K562 (cell line): ENCODE measurements around the gene SEC61G. TPM values are rescaled to one million over a fixed set of nuclear protein-coding genes. Genes with fewer than 3 reads are reported as not detected.

ENCODE experiments used
- BDP1 ChIP-seq: IDR thresholded peaks from 3 replicates; pipeline ENCODE4 v1.6.1; 2011; ENCODE audit not compliant: insufficient read length, insufficient read depth
- CHD4 ChIP-seq: fragments of 200-600 bp; sonication (generic); IDR thresholded peaks from 3 replicates; pipeline ENCODE4 v1.6.1; 2012; ENCODE audit warnings: low read depth, mild to moderate bottlenecking, mixed read lengths, low read length, inconsistent platforms; ENCODE audit not compliant: insufficient read depth, insufficient replicate concordance, poor library complexity, severe bottlenecking
- CSDE1 ChIP-seq, 2 experiments: fragments of 450-650 bp; IDR thresholded peaks; 2 replicates each; pipeline ENCODE4 v1.6.1; 2016; ENCODE audit warnings: mild to moderate bottlenecking in 1 of 2
- ETS2 ChIP-seq: IDR thresholded peaks from 2 replicates; pipeline ENCODE4 v1.6.1; 2016; ENCODE audit warnings: borderline replicate concordance, missing genetic modification characterization, mild to moderate bottlenecking, moderate library complexity, missing compliant biosample characterization; ENCODE audit not compliant: poor library complexity, severe bottlenecking
- GABPA ChIP-seq: fragments of 200-800 bp; sonication (Bioruptor generic); conservative IDR thresholded peaks from 2 replicates; pipeline ENCODE4 v1.6.1; 2016; ENCODE audit warnings: low read depth, missing genetic modification characterization, missing compliant biosample characterization
- MCM3 ChIP-seq: fragments of 450-650 bp; IDR thresholded peaks from 2 replicates; pipeline ENCODE4 v1.6.1; 2016
- NR3C1 ChIP-seq: sonication (generic); formaldehyde crosslinking; IDR thresholded peaks from 2 replicates; pipeline ENCODE4 v1.8.1; 2022; ENCODE audit warnings: missing genetic modification reagents
- POLR2A ChIP-seq: fragments of 450-650 bp; conservative IDR thresholded peaks from 2 replicates; pipeline ENCODE4 v1.6.1; 2016
- polyA plus RNA-seq, 8 experiments: library from polyadenylated mRNA; depleted of rRNA in 4 of 8; stranded (reverse) in 5 of 8; unstranded in 3 of 8; fragments of >200 nt; fragmentation: Nextera tagmentation in 2 of 8; fragmentation: Illumina TruSeq in 1 of 8; extraction: Ambion mirVana in 2 of 8; extraction: Trizol in 1 of 8; gene quantifications; 2 replicates each; pipeline versions ENCODE4 v1.2.1 to v1.2.3, GENCODE V29; 2011 to 2014; ENCODE audit warnings: inconsistent platforms in 1 of 8, missing spikeins in 1 of 8
- total RNA-seq, 7 experiments: library from RNA; depleted of rRNA in 6 of 7; stranded (reverse); fragments of >200 nt in 6 of 7; fragmentation: Illumina TruSeq in 2 of 7; extraction: Trizol in 2 of 7; gene quantifications; 2 replicates each; pipeline versions ENCODE4 v1.2.1 to v1.2.3, GENCODE V29; 2011 to 2021; ENCODE audit warnings: low replicate concordance in 1 of 7
- TF ChIP-seq, protein P1 (sequence below), 3 experiments: fragments of 200-800 bp in 1 of 3; sonication (Bioruptor generic) in 1 of 3; sonication (generic) in 1 of 3; formaldehyde crosslinking in 1 of 3; IDR thresholded peaks; 2 replicates each; pipeline versions ENCODE4 v1.6.1 to v1.8.0; 2016 to 2022; ENCODE audit warnings: mild to moderate bottlenecking in 2 of 3, missing compliant biosample characterization in 2 of 3, missing genetic modification characterization in 2 of 3, missing genetic modification reagents in 1 of 3
- TF ChIP-seq, protein P2 (sequence below): fragments of 450-650 bp; IDR thresholded peaks from 2 replicates; pipeline ENCODE4 v1.6.1; 2018; ENCODE audit warnings: mild to moderate bottlenecking, low read depth; ENCODE audit not compliant: partially characterized antibody

Gene SEC61G
- total and polyA plus RNA-seq, 9 of the 15 experiments (the other 6 are each of a cell fraction or from before 2014, with no cell fraction given), result 138 to 565 (median 223) TPM

DNA sequence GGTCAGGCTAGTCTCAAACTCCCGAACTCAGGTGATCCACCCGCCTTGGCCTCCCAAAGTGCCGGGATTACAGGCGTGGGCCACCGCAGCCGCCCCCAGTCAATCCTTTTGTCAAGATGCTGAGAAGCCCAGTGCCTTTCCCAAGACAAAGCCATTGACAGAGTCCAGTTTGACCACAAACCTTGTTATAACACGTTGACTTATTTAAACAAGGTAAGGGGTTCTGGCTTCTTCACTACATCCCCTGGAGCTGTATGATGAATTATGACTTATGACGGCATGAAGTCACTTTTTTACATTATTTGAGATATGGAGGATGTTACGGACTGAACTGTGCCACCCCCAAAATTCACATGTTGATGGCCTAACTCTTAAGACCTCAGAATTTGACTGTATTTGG, 5.8 kb upstream of the SEC61G start (continued):
- TF ChIP-seq MCM3 (no peak), ETS2 (tag) (no peak), CHD4 (no peak), GABPA (tag) (no peak), NR3C1 (CRISPR knock-in tag) (no peak), CSDE1 (IDR thresholded peaks at IDR 0.05) (no peak), POLR2A (no peak), BDP1 (no peak)
- TF ChIP-seq, protein P1, sequence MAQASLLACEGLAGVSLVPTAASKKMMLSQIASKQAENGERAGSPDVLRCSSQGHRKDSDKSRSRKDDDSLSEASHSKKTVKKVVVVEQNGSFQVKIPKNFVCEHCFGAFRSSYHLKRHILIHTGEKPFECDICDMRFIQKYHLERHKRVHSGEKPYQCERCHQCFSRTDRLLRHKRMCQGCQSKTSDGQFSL (CRISPR knock-in tag; IDR thresholded peaks at IDR 0.05), result no peak
- TF ChIP-seq, protein P1 (tag; IDR thresholded peaks at IDR 0.05), result no peak
- TF ChIP-seq, protein P2, sequence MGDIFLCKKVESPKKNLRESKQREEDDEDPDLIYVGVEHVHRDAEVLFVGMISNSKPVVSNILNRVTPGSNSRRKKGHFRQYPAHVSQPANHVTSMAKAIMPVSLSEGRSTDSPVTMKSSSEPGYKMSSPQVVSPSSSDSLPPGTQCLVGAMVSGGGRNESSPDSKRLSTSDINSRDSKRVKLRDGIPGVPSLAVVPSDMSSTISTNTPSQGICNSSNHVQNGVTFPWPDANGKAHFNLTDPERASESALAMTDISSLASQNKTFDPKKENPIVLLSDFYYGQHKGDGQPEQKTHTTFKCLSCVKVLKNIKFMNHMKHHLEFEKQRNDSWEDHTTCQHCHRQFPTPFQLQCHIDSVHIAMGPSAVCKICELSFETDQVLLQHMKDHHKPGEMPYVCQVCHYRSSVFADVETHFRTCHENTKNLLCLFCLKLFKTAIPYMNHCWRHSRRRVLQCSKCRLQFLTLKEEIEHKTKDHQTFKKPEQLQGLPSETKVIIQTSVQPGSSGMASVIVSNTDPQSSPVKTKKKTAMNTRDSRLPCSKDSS, result no peak
